Stimulated activated CD8-positive, alpha-beta memory T cell treated with anti-CD3 and anti-CD28 coated beads, Interleukin-4, amount 100 ng/mL, for 4 hours (primary cell): ENCODE results near the gene FBXW5.

ENCODE experiments used
- DNase-seq, 2 donors: peaks; one replicate each; pipeline ENCODE4 v3.0.0-alpha.2; 2020; ENCODE audit warnings: low read depth in 2 of 2, low spot score in 1 of 2

FBXW5 gene

DNA sequence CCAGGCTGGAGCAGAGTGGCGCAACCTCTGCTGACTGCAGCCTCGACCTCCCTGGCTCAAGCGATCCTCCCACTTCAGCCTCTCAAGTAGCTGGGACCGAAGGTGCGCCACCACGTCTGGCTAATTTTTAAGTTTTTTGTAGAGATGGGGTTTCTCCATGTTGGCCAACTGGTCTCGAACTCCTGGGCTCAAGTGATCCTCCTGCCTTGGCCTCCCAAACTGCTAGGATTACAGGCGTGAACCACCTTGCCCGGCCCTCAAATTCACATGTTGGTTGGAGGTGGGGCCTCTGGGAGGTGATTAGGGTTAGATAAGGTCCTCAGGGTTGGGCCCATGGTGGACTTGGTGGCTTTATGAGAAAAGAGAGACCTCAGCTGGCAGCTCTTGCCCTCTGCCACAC is 17.6 kb upstream of the FBXW5 start:
- no peak for DNase-seq

DNA sequence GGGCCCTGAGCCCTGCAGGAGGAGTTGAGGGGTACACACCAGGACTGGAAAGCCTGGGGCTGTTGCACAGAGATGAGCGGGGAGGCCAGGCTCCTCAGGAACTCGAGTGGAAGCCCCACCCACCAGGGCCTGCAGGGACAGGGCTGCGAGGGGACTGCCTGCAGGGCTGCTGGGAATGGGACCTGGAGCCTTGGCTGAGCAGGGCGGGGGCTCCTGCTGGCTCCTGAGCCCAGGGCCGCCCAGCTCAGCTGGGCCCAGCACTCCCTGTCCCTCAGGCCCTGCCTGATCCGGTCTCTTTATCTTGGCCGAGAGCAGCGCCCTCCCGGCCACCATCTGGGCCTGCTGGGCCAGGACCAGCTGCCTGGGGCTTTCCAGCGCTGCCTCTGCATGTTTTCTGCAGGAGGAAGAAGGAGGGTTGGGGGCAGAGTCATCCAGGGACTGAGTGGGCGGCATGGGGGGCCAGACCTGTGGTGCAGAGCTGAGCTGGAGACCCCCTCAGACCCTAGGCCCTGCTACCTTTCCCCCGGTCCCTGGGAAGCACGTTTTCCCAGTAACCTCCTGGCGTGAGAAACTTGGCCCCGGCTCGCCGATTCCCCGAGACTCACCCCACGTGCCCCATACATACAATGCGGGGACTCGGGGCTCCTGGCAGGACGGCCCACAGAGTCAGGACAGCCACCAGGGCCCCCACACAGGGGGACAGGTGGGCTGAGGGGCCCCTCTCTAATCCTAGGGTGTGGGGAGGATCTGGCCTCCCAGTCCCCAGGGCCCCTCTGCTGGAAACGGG is 16.9 kb upstream of the FBXW5 start:
- no peak for DNase-seq

DNA sequence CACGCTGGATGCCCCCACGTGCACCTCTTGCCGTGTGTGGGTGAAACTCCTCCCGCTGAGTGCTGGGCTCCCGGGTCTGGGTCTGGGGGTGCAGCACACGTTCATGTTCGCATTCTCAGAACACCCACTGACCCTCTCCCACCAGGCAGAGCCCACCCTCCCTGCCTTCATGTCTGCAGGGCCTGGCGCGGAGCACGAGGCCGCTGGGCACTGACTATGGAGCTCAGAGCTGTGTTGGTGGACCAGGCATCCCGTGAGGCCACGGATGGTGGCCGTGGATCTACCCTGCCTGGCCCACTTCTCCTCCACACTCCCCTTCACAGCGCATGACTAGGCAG is 16.4 kb upstream of the FBXW5 start:
- DNase-seq = no peak

DNA sequence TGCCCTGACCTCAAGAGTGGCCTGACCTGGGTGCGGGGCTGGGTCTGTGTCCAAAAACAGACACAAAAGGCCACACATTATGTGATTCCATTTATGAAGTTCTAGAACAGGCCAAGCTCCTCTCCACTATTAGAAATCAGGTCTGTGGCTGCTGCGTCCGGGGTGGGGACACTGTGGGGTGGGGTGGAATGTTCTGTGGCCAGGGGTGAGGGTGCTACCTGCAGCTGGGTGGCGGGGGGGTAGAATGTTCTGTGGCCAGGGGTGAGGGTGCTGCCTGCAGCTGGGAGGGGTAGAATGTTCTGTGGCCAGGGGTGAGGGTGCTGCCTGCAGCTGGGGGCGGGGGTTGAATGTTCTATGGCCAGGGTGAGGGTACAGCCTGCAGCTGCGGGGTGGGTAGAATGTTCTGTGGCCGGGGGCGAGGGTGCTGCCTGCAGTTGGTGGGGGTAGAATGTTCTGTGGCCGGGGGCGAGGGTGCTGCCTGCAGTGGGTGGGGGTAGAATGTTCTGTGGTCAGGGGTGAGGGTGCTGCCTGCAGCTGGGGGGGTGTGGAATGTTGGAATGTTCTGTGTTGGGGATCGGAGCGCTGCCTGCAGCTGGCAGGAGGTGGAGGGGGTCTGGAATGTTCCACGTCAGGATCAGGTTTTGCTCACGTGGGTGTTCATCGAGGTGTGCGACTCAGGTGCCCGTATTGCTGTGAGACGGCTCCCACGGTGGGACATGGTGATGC is 15.8 kb upstream of the FBXW5 start:
- DNase-seq = no peak

DNA sequence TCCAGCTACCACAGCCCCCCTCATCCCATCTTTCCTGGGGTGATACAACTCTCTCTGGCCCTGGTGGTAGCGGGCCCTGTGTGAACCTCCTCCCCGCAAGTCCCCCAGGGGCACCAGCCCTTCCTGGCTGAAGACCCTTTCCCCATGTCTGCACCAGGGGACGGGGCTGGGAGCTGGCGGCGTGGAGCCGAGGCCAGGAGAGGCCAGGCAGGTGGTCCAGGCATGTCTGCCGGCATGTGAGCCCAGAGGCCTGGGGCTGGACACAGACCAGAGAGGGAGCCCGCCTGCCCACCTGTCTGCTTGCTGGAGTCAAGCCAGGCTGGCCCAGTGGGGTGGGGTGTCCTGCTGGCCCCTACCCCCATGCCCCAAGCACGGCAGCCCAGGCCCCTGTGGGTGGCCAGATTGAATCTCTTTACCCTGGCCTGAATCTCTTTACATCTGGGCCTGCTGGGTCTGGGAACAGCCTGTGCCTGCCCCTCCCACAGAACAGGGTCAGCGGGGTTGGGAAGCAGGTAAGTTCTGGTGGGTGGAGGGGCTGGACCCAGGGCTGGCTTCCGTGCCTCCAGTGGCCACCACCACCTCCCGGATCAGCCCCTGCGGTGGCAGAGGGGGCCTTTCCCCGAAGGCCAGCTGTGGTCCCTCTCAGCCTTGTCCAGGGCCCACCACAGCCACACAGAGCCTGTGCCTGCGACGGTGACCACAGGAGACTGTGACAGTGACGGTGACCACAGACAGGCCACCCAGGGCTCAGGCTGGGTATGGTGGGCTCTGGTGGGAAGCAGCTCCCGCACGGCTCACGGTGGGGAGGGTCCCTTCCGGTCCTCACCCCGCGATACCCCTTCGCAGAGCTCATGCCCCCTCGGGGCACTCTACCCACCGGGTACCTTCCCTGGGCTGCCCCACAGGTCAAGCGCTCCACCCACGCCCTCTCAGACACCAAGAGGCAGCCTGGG is 14.6 kb upstream of the FBXW5 start:
- no peak for DNase-seq

DNA sequence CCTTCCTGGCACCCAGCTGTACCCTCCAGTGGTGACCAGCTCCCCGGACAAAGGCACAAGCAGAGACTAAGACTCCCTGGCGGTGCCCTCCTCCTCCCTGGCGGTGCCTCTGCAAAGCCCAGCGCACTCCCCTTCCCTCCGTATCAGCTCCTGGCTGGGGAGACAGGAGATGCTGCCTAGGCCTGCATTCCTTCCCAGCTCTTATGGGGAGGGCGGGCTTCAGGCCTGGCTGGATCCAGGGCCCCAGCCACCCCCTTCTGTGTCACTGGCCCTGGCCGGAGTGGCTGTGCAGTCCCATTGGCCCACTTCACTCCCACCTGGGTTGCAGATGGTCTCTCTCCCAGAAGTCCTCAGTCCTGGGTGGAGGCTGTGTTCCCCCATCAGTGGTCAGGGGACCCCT is 13.9 kb upstream of the FBXW5 start:
- DNase-seq = no peak

DNA sequence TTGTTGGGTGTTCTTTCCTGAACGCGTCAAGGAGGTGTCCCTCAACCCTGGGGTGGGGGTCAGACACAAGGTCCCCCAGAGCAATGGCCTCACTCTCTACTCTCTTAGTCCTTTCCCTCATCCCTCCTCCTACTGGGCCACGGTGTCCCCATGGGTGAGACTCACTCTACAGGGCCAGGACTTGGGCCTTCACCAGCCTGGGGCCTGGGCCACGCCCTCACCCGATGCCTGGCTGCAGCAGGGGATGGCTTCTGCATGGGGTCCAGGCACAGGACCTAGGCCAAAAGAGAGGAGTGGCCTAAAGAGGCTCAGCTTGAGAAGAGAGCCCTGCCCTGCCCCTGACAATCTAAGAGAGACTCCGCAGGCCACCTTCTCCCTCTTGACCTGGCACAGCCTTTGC is 13.4 kb upstream of the FBXW5 start:
- no peak for DNase-seq

DNA sequence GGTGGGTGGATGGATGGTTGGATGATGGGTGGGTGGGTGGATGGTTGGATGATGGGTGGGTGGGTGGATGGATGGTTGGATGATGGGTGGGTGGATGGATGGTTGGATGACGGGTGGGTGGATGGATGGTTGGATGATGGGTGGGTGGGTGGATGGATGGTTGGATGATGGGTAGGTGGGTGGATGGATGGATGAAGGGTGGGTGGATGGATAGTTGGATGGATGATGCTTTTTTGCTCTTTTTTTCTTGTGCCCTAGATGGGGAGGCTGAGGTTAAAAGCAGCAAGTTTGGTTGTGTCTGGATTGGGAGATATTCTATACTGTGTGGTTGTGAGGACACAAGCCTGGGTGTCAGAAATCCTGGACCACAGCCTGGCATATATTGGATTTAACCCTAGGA is 12.9 kb upstream of the FBXW5 start:
- no peak for DNase-seq

DNA sequence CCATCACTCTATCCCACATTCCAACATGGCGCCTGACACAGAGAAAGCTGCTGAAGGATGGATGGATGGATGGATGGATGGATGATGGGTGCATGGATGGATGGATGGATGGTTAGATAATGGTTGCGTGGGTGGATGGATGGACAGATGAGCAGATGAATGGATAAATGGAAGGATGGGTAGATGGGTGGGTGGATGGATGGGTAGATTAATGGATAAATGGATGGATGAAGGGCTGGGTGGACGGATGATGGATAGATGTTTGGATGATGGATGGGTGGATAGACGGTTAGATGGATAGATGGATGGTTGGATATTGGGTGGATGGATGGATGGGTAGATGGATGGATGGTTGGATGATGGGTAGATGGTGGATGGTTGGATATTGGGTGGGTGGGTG is 12.1 kb upstream of the FBXW5 start:
- no peak for DNase-seq

DNA sequence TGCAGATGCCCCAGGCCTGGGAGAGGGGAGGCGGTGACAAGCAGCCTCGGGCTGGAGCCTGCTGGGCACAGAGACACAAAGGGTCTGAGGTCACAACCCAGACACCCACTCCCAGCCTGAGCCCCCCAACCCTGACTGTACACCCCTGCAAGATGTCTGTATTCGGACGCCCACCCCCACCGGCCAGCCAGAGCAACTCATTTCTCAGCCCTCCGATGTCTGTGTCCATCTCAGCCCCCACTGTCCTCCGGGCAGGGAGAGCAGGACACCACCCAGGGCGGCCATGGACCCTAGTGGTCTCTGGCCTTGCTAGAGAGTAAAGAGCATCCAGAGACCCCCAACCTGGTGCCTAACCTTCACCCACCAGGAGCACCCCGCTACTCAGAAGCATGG is 11.4 kb upstream of the FBXW5 start:
- DNase-seq = no peak

DNA sequence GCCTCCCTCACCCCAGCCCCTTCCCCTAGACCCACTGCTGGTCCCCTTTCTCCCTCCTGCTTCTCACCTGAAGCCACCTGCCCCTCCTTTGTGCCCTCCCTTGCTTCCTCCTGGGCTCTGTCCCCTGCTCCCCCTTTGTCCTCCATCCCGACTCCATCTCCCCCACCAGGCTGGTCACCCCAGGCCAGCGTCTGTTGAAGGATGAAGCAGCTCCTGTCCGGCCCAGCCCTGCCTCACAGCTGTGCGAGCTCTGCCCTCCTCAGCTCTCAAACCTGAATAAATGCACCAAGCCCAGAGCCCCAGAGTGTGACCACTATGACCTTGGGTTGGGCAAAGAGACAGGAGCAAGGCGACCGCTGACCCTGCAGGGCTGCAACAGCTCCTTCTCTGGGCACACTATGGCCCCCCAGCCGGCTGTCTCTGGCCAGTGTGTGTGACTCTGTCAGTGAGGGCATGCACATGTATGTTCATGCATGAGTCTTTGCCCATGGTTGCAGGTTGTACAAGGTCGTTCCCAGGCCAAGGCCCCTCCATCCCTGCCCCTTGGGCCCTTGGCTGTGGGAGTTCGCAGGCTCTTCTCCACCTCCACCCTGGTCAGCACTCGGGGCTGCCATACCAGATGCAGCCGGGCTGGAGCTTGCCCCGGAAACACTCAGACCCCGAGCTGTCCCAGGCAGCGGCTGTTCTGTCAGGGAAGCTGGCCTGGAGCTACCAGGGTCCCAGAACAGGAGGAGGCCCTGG is 10.8 kb upstream of the FBXW5 start:
- DNase-seq = no peak

DNA sequence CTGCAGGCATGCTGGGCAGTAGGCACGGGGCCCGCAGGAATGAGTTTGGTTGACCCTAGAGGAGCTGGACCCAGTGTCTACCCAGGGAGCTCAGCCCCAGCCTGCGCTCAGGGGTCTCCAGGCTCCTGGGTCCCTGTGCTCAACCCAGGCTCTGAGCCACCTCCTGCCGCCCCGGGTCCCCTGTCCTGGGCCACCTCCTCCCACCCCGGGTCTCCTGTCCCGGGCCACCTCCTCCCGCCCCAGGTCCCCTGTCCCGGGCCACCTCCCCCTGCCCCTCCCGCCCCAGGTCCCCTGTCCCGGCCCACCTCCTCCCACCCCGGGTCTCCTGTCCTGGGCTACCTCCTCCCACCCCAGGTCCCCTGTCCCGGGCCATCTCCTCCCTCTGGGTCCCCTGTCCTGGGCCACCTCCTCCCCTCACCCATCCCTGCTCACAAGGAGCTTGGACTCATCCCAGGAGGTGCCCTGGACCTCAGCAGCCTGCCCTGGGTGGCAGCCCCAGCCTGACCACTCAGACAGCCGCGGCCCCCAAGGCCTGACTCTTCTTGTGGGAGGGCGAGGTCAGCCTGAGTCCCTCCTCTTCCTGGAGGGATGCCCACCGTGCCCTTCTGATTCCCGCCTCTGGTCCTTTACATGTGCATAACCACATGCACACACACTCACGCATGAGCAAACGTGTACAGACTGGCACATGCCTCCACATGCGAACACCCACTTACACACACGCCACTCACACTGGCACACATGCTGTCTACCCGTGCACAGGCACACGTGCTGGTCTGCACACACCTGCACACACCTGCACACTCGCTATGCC is 9.9 kb upstream of the FBXW5 start:
- DNase-seq = no peak

DNA sequence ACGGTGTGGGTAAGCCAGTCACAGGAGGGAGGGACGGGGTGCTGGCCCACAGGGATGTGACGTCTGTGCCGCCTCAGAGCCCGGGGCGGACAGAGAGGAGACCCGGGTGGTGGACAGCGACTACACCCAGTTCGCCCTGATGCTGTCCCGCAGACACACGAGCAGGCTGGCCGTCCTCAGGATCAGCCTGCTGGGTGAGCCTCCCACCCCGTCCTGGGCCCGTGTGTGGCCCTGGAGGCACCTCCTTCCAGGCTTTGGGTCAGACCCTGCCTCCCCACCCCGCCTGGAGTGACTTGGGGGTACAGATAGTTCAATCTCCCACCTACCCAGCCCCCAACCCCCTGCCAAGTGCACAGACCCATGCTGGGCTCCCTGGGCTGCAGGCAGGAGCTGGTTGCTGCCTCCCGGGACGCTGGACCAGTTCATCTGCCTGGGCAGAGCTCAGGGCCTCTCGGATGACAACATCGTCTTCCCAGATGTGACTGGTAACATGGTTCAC is 9.3 kb upstream of the FBXW5 start:
- no peak for DNase-seq

DNA sequence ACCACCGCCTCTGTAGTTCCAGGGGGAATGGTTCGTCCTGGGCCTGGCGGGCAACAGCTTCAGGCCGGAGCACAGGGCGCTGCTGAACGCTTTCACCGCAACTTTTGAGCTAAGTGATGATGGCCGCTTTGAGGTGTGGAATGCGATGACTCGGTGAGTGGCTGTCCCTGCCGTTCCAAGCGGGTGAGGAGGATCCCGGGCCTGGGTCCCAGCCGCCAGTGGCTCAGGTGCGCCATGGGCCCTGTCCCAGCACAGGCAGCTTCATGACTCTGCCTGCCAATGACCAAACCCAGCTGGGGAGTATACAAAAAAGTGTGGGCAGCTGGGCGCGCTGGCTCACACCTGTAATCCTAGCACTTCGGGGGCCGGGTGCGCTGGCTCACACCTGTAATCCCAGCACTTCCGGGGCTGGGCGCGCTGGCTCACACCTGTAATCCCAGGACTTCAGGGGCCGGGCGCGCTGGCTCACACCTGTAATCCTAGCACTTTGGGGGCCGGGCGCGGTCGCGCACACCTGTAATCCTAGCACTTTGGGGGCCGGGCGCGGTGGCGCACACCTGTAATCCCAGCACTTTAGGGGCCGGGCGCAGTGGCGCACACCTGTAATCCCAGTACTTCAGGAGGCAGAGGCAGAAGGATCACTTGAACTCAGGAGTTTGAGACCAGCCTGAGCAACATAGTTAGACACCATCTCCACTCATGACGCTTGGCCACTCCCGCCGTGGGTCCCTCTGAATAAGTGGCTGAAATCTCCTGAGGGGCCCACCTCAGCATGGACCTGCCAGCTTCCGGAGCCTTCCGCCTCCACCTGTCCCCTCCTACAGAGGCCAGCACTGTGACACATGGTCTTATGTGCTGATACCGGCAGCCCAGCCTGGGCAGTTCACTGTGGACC is 8.6 kb upstream of the FBXW5 start:
- no peak for DNase-seq

DNA sequence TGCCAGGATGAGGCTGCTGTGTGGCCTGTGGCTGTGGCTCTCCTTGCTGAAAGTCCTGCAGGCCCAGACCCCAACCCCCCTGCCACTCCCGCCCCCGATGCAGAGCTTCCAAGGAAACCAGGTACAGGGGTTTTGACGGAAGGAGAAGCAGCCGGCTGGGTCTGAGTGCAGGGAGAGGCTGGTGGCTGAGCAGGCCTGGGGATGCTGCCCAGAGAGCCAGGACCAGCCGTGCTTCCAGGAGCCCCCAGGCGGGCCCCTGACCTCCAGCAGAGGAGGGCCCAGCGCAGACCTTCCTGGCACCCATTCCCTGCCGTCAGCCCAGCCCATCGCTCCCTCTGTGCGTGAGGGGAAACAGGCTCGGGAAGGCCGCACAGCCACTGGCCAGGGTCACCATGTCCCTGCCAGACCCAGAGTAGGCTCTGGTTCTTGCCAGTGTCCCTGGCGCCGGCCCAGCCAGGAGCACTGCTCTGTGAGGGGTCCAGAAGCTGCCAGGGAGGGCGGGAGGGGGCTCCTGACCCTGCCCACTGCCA is 7.8 kb upstream of the FBXW5 start:
- no peak for DNase-seq

DNA sequence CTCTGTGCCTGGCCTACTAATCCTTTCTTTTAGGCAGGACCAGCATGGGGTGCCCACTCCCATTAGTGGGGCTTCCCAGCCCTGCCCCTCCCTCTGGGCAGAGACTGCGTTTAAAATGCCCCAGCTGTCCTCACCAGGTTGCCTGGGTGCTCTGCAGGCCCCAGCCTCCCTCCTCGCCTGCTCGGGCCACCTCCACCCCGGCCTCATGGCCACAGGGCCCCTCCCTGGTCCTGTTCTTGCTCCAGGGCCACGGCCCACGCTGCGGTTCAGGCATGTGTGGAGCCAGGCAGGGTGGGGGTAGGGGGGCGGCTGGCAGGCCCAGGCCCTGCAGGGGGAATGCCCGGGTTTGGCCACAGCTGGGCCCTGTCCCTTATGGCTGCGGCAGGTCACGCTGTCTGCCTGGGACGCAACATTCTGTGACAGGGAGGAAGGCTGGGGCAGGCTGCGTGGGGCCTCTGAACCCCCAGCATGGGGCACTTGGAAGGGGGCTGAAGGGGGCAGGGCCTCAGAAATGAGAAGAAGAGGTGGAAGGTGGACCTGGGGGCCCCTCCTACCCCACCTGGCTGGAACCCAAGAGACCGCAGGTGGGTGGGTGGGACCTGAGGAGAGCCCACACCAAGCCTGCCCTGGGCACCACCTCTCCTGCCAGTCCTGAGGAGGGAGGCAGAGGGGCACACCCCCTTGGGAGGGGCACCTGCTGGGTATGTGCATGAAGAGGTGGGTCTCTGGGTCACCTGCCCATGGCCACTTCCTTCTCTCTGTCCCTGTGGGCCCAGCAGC is 7.2 kb upstream of the FBXW5 start, which contains the start of gene LCN12:
Gene LCN12 (plus strand): TSS at position 733 of the 780 bp plus-strand sequence. CDS start 55 bp downstream, outside the sequence.
- no peak for DNase-seq

DNA sequence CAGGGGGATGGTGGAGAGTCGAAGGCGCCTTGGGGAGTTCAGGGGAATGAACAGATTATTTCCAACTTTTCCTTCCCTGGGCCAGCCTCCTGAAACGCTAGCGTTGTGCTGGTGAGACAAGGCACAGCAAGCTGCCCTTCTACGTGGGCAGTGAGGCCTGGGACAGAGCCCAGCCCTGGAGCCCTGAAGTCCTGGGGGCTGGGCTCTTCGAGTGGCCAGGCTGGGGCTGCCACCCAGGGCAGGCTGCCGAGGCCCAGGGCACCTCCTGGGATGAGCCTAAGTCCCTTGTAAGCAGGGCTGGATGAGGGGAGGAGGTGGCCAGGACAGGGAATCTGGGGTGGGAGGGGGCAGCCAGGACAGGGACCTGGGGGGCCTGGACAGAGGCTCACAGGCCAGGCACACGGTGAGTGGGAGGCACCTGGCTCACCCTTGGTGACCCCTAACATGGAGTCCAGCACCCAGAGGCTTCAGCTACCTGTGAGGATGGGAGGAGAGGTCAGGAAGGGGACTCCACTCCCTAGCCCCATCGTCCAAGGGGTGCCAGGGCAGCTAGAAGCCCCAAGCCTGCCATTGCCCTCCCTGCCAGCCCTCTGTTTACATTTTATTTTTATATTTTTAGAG is 6.2 kb upstream of the FBXW5 start:
- no peak for DNase-seq
